ENCODE data around the gene KDSR.

KDSR gene

GRCh38 chr18:63288311-63288710, 78.7 kb downstream of the KDSR start:
- H3K9me3 ChIP-seq (ENCODE audit: control insufficient read depth in 1 of 2, low read length in 2 of 2) = no peaks in the 10 kb centered on the region
- H3K4me1 ChIP-seq (ENCODE audit: control insufficient read depth in 1 of 2, insufficient read depth in 2 of 2, low read length in 2 of 2) = peaks cover 3 to 43% of the 10 kb centered on the region in 2 donors
- H3K36me3 ChIP-seq (ENCODE audit: control insufficient read depth in 1 of 2, insufficient read depth in 2 of 2, low read length in 2 of 2) = no peaks in the 10 kb centered on the region
- no peak overlapping the region for H3K4me3 ChIP-seq (ENCODE audit: low read depth in 1 of 2, low read length in 2 of 2)
- peak overlapping the region; percentile 44 for H3K27ac ChIP-seq (ENCODE audit: low read length)
- H3K27me3 ChIP-seq (ENCODE audit: low read depth, low read length) = no peaks in the 10 kb centered on the region

DNA sequence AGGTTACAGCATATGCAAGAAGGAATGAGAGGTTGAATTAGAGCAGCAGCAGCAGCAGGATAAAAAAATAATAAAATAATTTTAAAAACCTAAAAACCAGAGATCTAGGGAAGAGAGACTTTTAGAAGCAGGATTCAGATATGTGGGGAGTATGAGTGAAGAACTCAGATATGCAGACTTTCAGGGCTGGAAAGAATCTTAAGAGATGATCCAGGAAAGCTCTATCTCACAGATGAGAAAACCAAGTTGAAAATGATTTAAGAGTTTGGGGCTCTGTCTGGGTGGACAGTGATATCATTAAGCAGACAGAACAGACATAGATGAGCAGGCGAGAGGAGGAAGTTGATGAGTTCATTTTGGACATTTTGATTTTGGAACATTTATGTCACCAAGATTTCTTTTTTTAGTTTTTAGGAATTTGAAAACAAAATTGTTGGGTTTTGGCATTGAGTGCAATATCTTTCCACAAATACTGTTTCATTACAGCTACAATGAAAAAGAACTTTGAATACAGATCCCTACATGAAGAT, 79.2 kb downstream of the KDSR start:
- Histone ChIP-seq H3K4me3 (ENCODE audit: low read depth in 1 of 2, low read length in 2 of 2) (no peak overlapping the region), H3K27me3 (ENCODE audit: low read depth, low read length) (no peaks in the 10 kb centered on the region), H3K27ac (ENCODE audit: low read length) (peak overlapping the region; percentile 44), H3K9me3 (ENCODE audit: control insufficient read depth in 1 of 2, low read length in 2 of 2) (no peaks in the 10 kb centered on the region), H3K4me1 (ENCODE audit: control insufficient read depth in 1 of 2, insufficient read depth in 2 of 2, low read length in 2 of 2) (peaks cover 3 to 37% of the 10 kb centered on the region in 2 donors), H3K36me3 (ENCODE audit: control insufficient read depth in 1 of 2, insufficient read depth in 2 of 2, low read length in 2 of 2) (no peaks in the 10 kb centered on the region)

DNA sequence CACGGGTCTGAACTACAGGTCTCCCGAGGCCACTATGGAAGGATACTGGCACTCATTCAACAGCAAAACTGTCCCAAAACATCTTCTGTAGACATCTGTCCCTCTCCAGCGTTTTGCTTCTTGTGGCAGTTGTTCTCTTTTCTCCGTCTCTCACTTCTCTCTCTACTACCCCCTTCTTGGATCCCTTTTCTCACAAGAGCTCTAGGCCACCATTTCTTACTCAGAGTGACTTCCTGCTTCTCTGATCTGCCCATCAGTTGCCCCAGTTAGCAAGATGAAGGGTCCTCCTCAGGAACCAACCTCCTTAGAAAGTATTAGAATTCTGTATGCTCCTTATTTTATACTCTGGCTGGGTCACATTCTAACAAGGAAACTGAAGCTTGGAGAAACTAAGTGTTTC, 80.1 kb downstream of the KDSR start:
- Histone ChIP-seq H3K9me3 (ENCODE audit: control insufficient read depth in 1 of 2, low read length in 2 of 2) (no peaks in the 10 kb centered on the region), H3K27me3 (ENCODE audit: low read depth, low read length) (no peaks in the 10 kb centered on the region), H3K4me1 (ENCODE audit: control insufficient read depth in 1 of 2, insufficient read depth in 2 of 2, low read length in 2 of 2) (peaks cover 3 to 36% of the 10 kb centered on the region in 2 donors), H3K27ac (ENCODE audit: low read length) (no peak overlapping the region), H3K36me3 (ENCODE audit: control insufficient read depth in 1 of 2, insufficient read depth in 2 of 2, low read length in 2 of 2) (no peaks in the 10 kb centered on the region), H3K4me3 (ENCODE audit: low read depth in 1 of 2, low read length in 2 of 2) (no peak overlapping the region)

DNA sequence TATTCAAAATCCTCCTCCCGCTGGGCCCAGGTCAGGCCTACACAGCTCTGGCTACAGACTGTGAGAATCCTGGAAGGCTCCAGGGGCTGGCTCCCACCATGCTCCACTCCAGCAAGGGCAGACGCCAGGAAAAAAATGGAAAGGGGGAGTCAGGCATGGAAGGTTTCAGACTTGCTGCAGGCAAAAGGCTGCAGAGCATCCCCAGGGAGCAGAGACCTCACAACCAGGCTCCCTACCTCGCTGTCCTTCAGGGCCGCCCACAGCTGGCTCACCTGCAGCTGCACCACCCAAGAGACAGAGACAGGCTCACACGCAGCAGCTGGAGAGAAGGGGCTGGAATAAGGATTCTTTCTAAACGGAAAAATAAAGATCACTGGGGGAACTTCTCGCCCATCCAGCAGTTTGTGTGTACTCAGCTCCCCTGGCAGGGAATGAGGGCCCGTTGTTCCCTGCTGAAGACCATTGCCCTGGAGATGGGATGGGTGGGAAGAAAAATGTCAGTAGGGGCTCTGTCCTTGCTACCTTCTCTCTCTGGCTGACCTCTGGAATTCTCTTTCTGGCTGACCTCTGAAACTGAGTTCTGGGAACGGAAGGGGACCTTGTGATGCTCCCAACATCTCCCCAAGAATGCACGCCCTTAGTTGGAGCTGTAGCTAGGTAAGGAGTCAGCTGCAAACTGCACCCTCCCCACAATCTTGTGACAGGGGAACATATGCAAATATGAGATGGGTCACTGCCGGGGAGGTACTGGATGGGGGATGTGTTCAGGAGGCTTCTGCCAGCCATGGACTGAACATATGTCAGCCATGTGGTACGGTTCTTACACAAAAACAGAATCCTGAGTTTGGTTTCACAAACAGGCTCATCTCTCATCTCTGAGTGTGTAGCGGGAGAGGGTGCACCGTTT, 81.9 kb downstream of the KDSR start:
- no peaks in the 10 kb centered on the region for H3K9me3 ChIP-seq (ENCODE audit: control insufficient read depth in 1 of 2, low read length in 2 of 2)
- H3K4me1 ChIP-seq (ENCODE audit: control insufficient read depth in 1 of 2, insufficient read depth in 2 of 2, low read length in 2 of 2) = peaks cover 3 to 31% of the 10 kb centered on the region in 2 donors
- H3K27ac ChIP-seq (ENCODE audit: low read length) = peak overlapping the region; percentile 11
- no peak overlapping the region for H3K4me3 ChIP-seq (ENCODE audit: low read depth in 1 of 2, low read length in 2 of 2)
- H3K36me3 ChIP-seq (ENCODE audit: control insufficient read depth in 1 of 2, insufficient read depth in 2 of 2, low read length in 2 of 2) = no peaks in the 10 kb centered on the region
- H3K27me3 ChIP-seq (ENCODE audit: low read depth, low read length) = no peaks in the 10 kb centered on the region

DNA sequence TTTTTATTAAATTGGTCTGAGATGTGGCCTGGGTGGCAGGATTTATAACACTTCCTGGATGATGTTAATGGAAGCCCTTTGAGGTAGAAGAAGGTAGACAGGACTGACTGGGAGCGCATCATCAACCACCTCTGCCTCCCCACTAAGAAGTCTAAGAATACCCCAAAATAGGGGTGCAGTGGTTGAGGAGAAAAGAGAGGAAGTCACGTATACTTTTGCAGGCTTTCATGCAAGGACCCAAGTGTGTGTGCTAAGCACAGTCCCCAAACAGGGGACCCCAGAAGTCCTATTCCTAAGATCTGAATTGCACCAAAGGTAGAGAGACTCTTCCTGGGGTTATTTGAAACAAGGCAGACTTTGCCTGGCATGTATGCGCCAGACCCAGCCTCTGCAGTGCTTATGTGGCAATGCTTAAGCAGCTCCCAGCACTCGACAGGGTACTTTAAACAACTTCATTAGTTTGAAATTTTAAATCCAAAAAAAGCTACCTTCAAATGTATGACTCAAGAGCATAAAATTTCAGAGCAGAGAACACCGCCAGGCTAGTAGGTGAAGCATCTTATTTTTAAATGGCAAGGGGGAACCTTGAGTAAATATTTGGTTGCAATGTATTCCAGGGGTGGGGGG, 82.7 kb downstream of the KDSR start:
- H3K36me3 ChIP-seq (ENCODE audit: control insufficient read depth in 1 of 2, insufficient read depth in 2 of 2, low read length in 2 of 2) = no peaks in the 10 kb centered on the region
- peak overlapping the region; percentile 13 for H3K27ac ChIP-seq (ENCODE audit: low read length)
- H3K9me3 ChIP-seq (ENCODE audit: control insufficient read depth in 1 of 2, low read length in 2 of 2) = no peaks in the 10 kb centered on the region
- H3K4me1 ChIP-seq (ENCODE audit: control insufficient read depth in 1 of 2, insufficient read depth in 2 of 2, low read length in 2 of 2) = peaks cover 3 to 31% of the 10 kb centered on the region in 2 donors
- H3K4me3 ChIP-seq (ENCODE audit: low read depth in 1 of 2, low read length in 2 of 2) = no peak overlapping the region
- no peaks in the 10 kb centered on the region for H3K27me3 ChIP-seq (ENCODE audit: low read depth, low read length)

GRCh38 chr18:63283305-63284094, 83.5 kb downstream of the KDSR start:
- H3K4me1 ChIP-seq (ENCODE audit: control insufficient read depth in 1 of 2, insufficient read depth in 2 of 2, low read length in 2 of 2) = peaks cover 3 to 26% of the 10 kb centered on the region in 2 donors
- peak overlapping the region; percentile 13 for H3K27ac ChIP-seq (ENCODE audit: low read length)
- H3K36me3 ChIP-seq (ENCODE audit: control insufficient read depth in 1 of 2, insufficient read depth in 2 of 2, low read length in 2 of 2) = no peaks in the 10 kb centered on the region
- H3K9me3 ChIP-seq (ENCODE audit: control insufficient read depth in 1 of 2, low read length in 2 of 2) = no peaks in the 10 kb centered on the region
- no peak overlapping the region for H3K4me3 ChIP-seq (ENCODE audit: low read depth in 1 of 2, low read length in 2 of 2)
- H3K27me3 ChIP-seq (ENCODE audit: low read depth, low read length) = no peaks in the 10 kb centered on the region

GRCh38 chr18:63282793-63283192, 84.2 kb downstream of the KDSR start:
- H3K9me3 ChIP-seq (ENCODE audit: control insufficient read depth in 1 of 2, low read length in 2 of 2) = no peaks in the 10 kb centered on the region
- H3K36me3 ChIP-seq (ENCODE audit: control insufficient read depth in 1 of 2, insufficient read depth in 2 of 2, low read length in 2 of 2) = no peaks in the 10 kb centered on the region
- H3K4me3 ChIP-seq (ENCODE audit: low read depth in 1 of 2, low read length in 2 of 2) = no peak overlapping the region
- peaks cover 0 to 19% of the 10 kb centered on the region in 2 donors for H3K4me1 ChIP-seq (ENCODE audit: control insufficient read depth in 1 of 2, insufficient read depth in 2 of 2, low read length in 2 of 2)
- H3K27ac ChIP-seq (ENCODE audit: low read length) = no peak overlapping the region
- H3K27me3 ChIP-seq (ENCODE audit: low read depth, low read length) = no peaks in the 10 kb centered on the region

All from muscle layer of duodenum (tissue), 2 donors.